ENCODE measurements around the gene ANKRD13B. TPM values are rescaled to one million over a fixed set of nuclear protein-coding genes. Genes with fewer than 3 reads are reported as not detected.
"Not testable (repeated sequence)": the region's sequence is repeated elsewhere in the genome, so short reads cannot be mapped to it uniquely, and the experiment has no call there.

Gene ANKRD13B
- total RNA-seq (2012; rRNA removed): 7.4 and 11.9 TPM in 2 replicates

GRCh38 chr17:29592850-29593551 is at the start of gene ANKRD13B:
TSS of gene ANKRD13B (plus strand) at chr17:29593132. CDS start at chr17:29593622, 490 bp downstream.
- H3K9ac ChIP-seq (ENCODE audit: low read depth, low read length): peak within 1 kb of the TSS; percentile 61
- H3K4me1 ChIP-seq (ENCODE audit: control insufficient read depth, insufficient read depth, low read length): peaks cover 53% of the 10 kb centered on the region

GRCh38 chr17:29544066-29544465 is 48.9 kb upstream of the ANKRD13B start:
- H3K9me3 ChIP-seq (replicated peaks; ENCODE audit: low read length): no peaks in the 10 kb centered on the region
- no peak overlapping the region for H3K4me3 ChIP-seq (ENCODE audit: low read length)
- no peaks in the 10 kb centered on the region for H3K4me1 ChIP-seq (ENCODE audit: control insufficient read depth, insufficient read depth, low read length)
- H3K4me2 ChIP-seq (ENCODE audit: low read length): no peak overlapping the region
- no peaks in the 10 kb centered on the region for H3K27me3 ChIP-seq (ENCODE audit: control insufficient read depth, insufficient read depth, low read length)
- H3K36me3 ChIP-seq (ENCODE audit: insufficient read depth, low read length): peaks cover 44% of the 10 kb centered on the region
- no peak overlapping the region for H3K9ac ChIP-seq (ENCODE audit: low read depth, low read length)

More at GRCh38 chr17:29592850-29593551, at the start of gene ANKRD13B:
- H3K4me2 ChIP-seq (ENCODE audit: low read length): peak within 1 kb of the TSS; percentile 97
- no peaks in the 10 kb centered on the region for H3K36me3 ChIP-seq (ENCODE audit: insufficient read depth, low read length)
- H3K27me3 ChIP-seq (ENCODE audit: control insufficient read depth, insufficient read depth, low read length): no peaks in the 10 kb centered on the region
- H3K4me3 ChIP-seq (ENCODE audit: low read length): peak within 1 kb of the TSS; percentile 91
- no peaks in the 10 kb centered on the region for H3K9me3 ChIP-seq (replicated peaks; ENCODE audit: low read length)

GRCh38 chr17:29546085-29546484 is 46.8 kb upstream of the ANKRD13B start:
- peaks cover 37% of the 10 kb centered on the region for H3K36me3 ChIP-seq (ENCODE audit: insufficient read depth, low read length)
- no peaks in the 10 kb centered on the region for H3K27me3 ChIP-seq (ENCODE audit: control insufficient read depth, insufficient read depth, low read length)
- no peak overlapping the region for H3K4me3 ChIP-seq (ENCODE audit: low read length)
- H3K4me2 ChIP-seq (ENCODE audit: low read length): no peak overlapping the region
- H3K9ac ChIP-seq (ENCODE audit: low read depth, low read length): no peak overlapping the region
- no peaks in the 10 kb centered on the region for H3K4me1 ChIP-seq (ENCODE audit: control insufficient read depth, insufficient read depth, low read length)
- no peaks in the 10 kb centered on the region for H3K9me3 ChIP-seq (replicated peaks; ENCODE audit: low read length)

- Histone ChIP-seq H3K4me3 (ENCODE audit: low read length) (no peak overlapping the region), H3K4me1 (ENCODE audit: control insufficient read depth, insufficient read depth, low read length) (no peaks in the 10 kb centered on the region), H3K36me3 (ENCODE audit: insufficient read depth, low read length) (peaks cover 31% of the 10 kb centered on the region), H3K9me3 (replicated peaks; ENCODE audit: low read length) (no peaks in the 10 kb centered on the region), H3K27me3 (ENCODE audit: control insufficient read depth, insufficient read depth, low read length) (no peaks in the 10 kb centered on the region), H3K9ac (ENCODE audit: low read depth, low read length) (no peak overlapping the region), H3K4me2 (ENCODE audit: low read length) (no peak overlapping the region)
Observed at GRCh38 chr17:29546830-29547229, 46.1 kb upstream of the ANKRD13B start.

GRCh38 chr17:29549177-29549923 is 43.6 kb upstream of the ANKRD13B start:
- no peaks in the 10 kb centered on the region for H3K4me1 ChIP-seq (ENCODE audit: control insufficient read depth, insufficient read depth, low read length)
- H3K4me3 ChIP-seq (ENCODE audit: low read length): no peak overlapping the region
- peaks cover 11% of the 10 kb centered on the region for H3K36me3 ChIP-seq (ENCODE audit: insufficient read depth, low read length)
- no peaks in the 10 kb centered on the region for H3K27me3 ChIP-seq (ENCODE audit: control insufficient read depth, insufficient read depth, low read length)
- H3K9ac ChIP-seq (ENCODE audit: low read depth, low read length): no peak overlapping the region
- no peaks in the 10 kb centered on the region for H3K9me3 ChIP-seq (replicated peaks; ENCODE audit: low read length)
- H3K4me2 ChIP-seq (ENCODE audit: low read length): no peak overlapping the region

GRCh38 chr17:29555840-29556239 is 37.1 kb upstream of the ANKRD13B start:
- peaks cover 4% of the 10 kb centered on the region for H3K4me1 ChIP-seq (ENCODE audit: control insufficient read depth, insufficient read depth, low read length)
- no peaks in the 10 kb centered on the region for H3K36me3 ChIP-seq (ENCODE audit: insufficient read depth, low read length)
- H3K9ac ChIP-seq (ENCODE audit: low read depth, low read length): no peak overlapping the region
- no peak overlapping the region for H3K4me3 ChIP-seq (ENCODE audit: low read length)
- no peaks in the 10 kb centered on the region for H3K27me3 ChIP-seq (ENCODE audit: control insufficient read depth, insufficient read depth, low read length)
- H3K9me3 ChIP-seq (replicated peaks; ENCODE audit: low read length): no peaks in the 10 kb centered on the region
- H3K4me2 ChIP-seq (ENCODE audit: low read length): no peak overlapping the region

- Histone ChIP-seq H3K36me3 (ENCODE audit: insufficient read depth, low read length) (peaks cover 4% of the 10 kb centered on the region), H3K4me1 (ENCODE audit: control insufficient read depth, insufficient read depth, low read length) (peaks cover 4% of the 10 kb centered on the region), H3K4me3 (ENCODE audit: low read length) (no peak overlapping the region), H3K4me2 (ENCODE audit: low read length) (no peak overlapping the region), H3K9me3 (replicated peaks; ENCODE audit: low read length) (no peaks in the 10 kb centered on the region), H3K27me3 (ENCODE audit: control insufficient read depth, insufficient read depth, low read length) (no peaks in the 10 kb centered on the region), H3K9ac (ENCODE audit: low read depth, low read length) (no peak overlapping the region)
Observed at GRCh38 chr17:29557085-29557738, 35.7 kb upstream of the ANKRD13B start.

- Histone ChIP-seq H3K4me3 (ENCODE audit: low read length) (no peak overlapping the region), H3K4me2 (ENCODE audit: low read length) (no peak overlapping the region), H3K9ac (ENCODE audit: low read depth, low read length) (no peak overlapping the region), H3K9me3 (replicated peaks; ENCODE audit: low read length) (no peaks in the 10 kb centered on the region), H3K27me3 (ENCODE audit: control insufficient read depth, insufficient read depth, low read length) (no peaks in the 10 kb centered on the region), H3K36me3 (ENCODE audit: insufficient read depth, low read length) (peaks cover 5% of the 10 kb centered on the region), H3K4me1 (ENCODE audit: control insufficient read depth, insufficient read depth, low read length) (peaks cover 4% of the 10 kb centered on the region)
Observed at GRCh38 chr17:29557739-29558116, 35.2 kb upstream of the ANKRD13B start.

GRCh38 chr17:29558139-29558538 is 34.8 kb upstream of the ANKRD13B start:
- not testable (repeated sequence) for H3K9me3 ChIP-seq (replicated peaks; ENCODE audit: low read length); H3K4me3 ChIP-seq (ENCODE audit: low read length); H3K9ac ChIP-seq (ENCODE audit: low read depth, low read length); H3K36me3 ChIP-seq (ENCODE audit: insufficient read depth, low read length); H3K4me1 ChIP-seq (ENCODE audit: control insufficient read depth, insufficient read depth, low read length); H3K27me3 ChIP-seq (ENCODE audit: control insufficient read depth, insufficient read depth, low read length); H3K4me2 ChIP-seq (ENCODE audit: low read length)

- Histone ChIP-seq H3K27me3 (ENCODE audit: control insufficient read depth, insufficient read depth, low read length) (no peaks in the 10 kb centered on the region), H3K36me3 (ENCODE audit: insufficient read depth, low read length) (peaks cover 5% of the 10 kb centered on the region), H3K4me2 (ENCODE audit: low read length) (no peak overlapping the region), H3K9me3 (replicated peaks; ENCODE audit: low read length) (no peaks in the 10 kb centered on the region), H3K4me3 (ENCODE audit: low read length) (no peak overlapping the region), H3K4me1 (ENCODE audit: control insufficient read depth, insufficient read depth, low read length) (peaks cover 4% of the 10 kb centered on the region), H3K9ac (ENCODE audit: low read depth, low read length) (no peak overlapping the region)
Observed at GRCh38 chr17:29559640-29560039, 33.3 kb upstream of the ANKRD13B start.

GRCh38 chr17:29560316-29560715 is 32.6 kb upstream of the ANKRD13B start:
- Histone ChIP-seq H3K36me3 (ENCODE audit: insufficient read depth, low read length) (peaks cover 5% of the 10 kb centered on the region), H3K4me1 (ENCODE audit: control insufficient read depth, insufficient read depth, low read length) (peaks cover 4% of the 10 kb centered on the region), H3K4me2 (ENCODE audit: low read length) (peak overlapping the region; percentile 24), H3K9ac (ENCODE audit: low read depth, low read length) (no peak overlapping the region), H3K27me3 (ENCODE audit: control insufficient read depth, insufficient read depth, low read length) (no peaks in the 10 kb centered on the region), H3K9me3 (replicated peaks; ENCODE audit: low read length) (no peaks in the 10 kb centered on the region), H3K4me3 (ENCODE audit: low read length) (no peak overlapping the region)

All from skeletal muscle satellite cell (primary cell).